ENCODE results near the gene KCNK2.

Gene KCNK2

GRCh38 chr1:215141460-215141859, 58.9 kb downstream of the KCNK2 start:
- Mint-ChIP-seq H3K4me1 (no peaks in the 10 kb centered on the region), H3K36me3 (ENCODE audit: low read depth) (peaks cover 5% of the 10 kb centered on the region), H3K4me3 (no peak overlapping the region), H3K9me3 (peaks cover 15% of the 10 kb centered on the region), H3K27ac (no peak overlapping the region), H3K27me3 (ENCODE audit: low read depth, poor library complexity) (no peaks in the 10 kb centered on the region)
- no peak for DNase-seq
- no peak for TF ChIP-seq CTCF (IDR thresholded peaks at IDR 0.05)

GRCh38 chr1:215143497-215143896, 61.0 kb downstream of the KCNK2 start:
- Mint-ChIP-seq H3K36me3 (ENCODE audit: low read depth) (peaks cover 5% of the 10 kb centered on the region), H3K4me3 (no peak overlapping the region), H3K27ac (no peak overlapping the region), H3K9me3 (peaks cover 15% of the 10 kb centered on the region), H3K4me1 (no peaks in the 10 kb centered on the region), H3K27me3 (ENCODE audit: low read depth, poor library complexity) (peaks cover 3% of the 10 kb centered on the region)
- no peak for TF ChIP-seq CTCF (IDR thresholded peaks at IDR 0.05)
- DNase-seq: no peak

GRCh38 chr1:215146240-215146975, 63.9 kb downstream of the KCNK2 start:
- TF ChIP-seq CTCF (IDR thresholded peaks at IDR 0.05): peak; percentile 51
- Mint-ChIP-seq H3K36me3 (ENCODE audit: low read depth) (peaks cover 5% of the 10 kb centered on the region), H3K27ac (no peak overlapping the region), H3K4me3 (no peak overlapping the region), H3K27me3 (ENCODE audit: low read depth, poor library complexity) (peaks cover 3% of the 10 kb centered on the region), H3K4me1 (no peaks in the 10 kb centered on the region), H3K9me3 (peaks cover 14% of the 10 kb centered on the region)
- DNase-seq: peak; percentile 10

- peaks cover 8% of the 10 kb centered on the region for H3K9me3 Mint-ChIP-seq
- no peak overlapping the region for H3K27ac Mint-ChIP-seq
- no peak overlapping the region for H3K4me3 Mint-ChIP-seq
- DNase-seq: no peak
- no peak for TF ChIP-seq CTCF (IDR thresholded peaks at IDR 0.05)
- H3K36me3 Mint-ChIP-seq (ENCODE audit: low read depth): peaks cover 2% of the 10 kb centered on the region
- H3K4me1 Mint-ChIP-seq: no peaks in the 10 kb centered on the region
- peaks cover 3% of the 10 kb centered on the region for H3K27me3 Mint-ChIP-seq (ENCODE audit: low read depth, poor library complexity)
Measured at GRCh38 chr1:215147024-215147423, 64.5 kb downstream of the KCNK2 start.

- Mint-ChIP-seq H3K4me3 (no peak overlapping the region), H3K27ac (no peak overlapping the region), H3K4me1 (no peaks in the 10 kb centered on the region), H3K9me3 (no peaks in the 10 kb centered on the region), H3K36me3 (ENCODE audit: low read depth) (no peaks in the 10 kb centered on the region), H3K27me3 (ENCODE audit: low read depth, poor library complexity) (peaks cover 3% of the 10 kb centered on the region)
- TF ChIP-seq CTCF (IDR thresholded peaks at IDR 0.05): no peak
- no peak for DNase-seq
Measured at GRCh38 chr1:215151841-215152549, 69.5 kb downstream of the KCNK2 start.

Data from nephron progenitor cell (in vitro differentiated cells).